ENCODE measurements around the gene GALNT7. TPM values are rescaled to one million over a fixed set of nuclear protein-coding genes. Genes with fewer than 3 reads are reported as not detected.

Gene GALNT7
- total and polyA plus RNA-seq, 9 donors: 9.0 to 23.7 (median 17.6) TPM

- intact Hi-C loops (cut with DNase I): loop anchor here in 1 of 4 donors (10.0 kb wide), 1 partner anchor 135 kb away; no protein-coding TSS in a partner anchor
Observed at GRCh38 chr4:173159791-173160190, 8.8 kb upstream of the GALNT7 start.

GRCh38 chr4:173160871-173161270 is 7.7 kb upstream of the GALNT7 start:
- TF ChIP-seq CTCF (IDR thresholded peaks at IDR 0.05) (no peak), POLR2A (IDR thresholded peaks at IDR 0.05) (no peak), EP300 (IDR thresholded peaks at IDR 0.05) (no peak)
- Histone ChIP-seq H3K27me3 (no peaks in the 10 kb centered on the region), H3K4me3 (no peak overlapping the region), H3K9me3 (no peaks in the 10 kb centered on the region), H3K27ac (no peak overlapping the region), H3K4me1 (ENCODE audit: insufficient read depth) (no peaks in the 10 kb centered on the region), H3K36me3 (no peaks in the 10 kb centered on the region)
- no peak for DNase-seq
- intact Hi-C loops (cut with DNase I): loop anchor here in 1 of 4 donors (10.0 kb wide), 1 partner anchor 136 kb away; no protein-coding TSS in a partner anchor
- 93 to 97% (median 94%) methylated on average over 2 of the region's 2 CpGs for WGBS, 3 donors

More at GRCh38 chr4:173159791-173160190, 8.8 kb upstream of the GALNT7 start:
- Histone ChIP-seq H3K4me3 (no peak overlapping the region), H3K9me3 (no peaks in the 10 kb centered on the region), H3K27me3 (no peaks in the 10 kb centered on the region), H3K4me1 (ENCODE audit: insufficient read depth) (no peaks in the 10 kb centered on the region), H3K27ac (no peak overlapping the region), H3K36me3 (no peaks in the 10 kb centered on the region)
- no peak for TF ChIP-seq EP300 (IDR thresholded peaks at IDR 0.05)
- no peak for TF ChIP-seq CTCF (IDR thresholded peaks at IDR 0.05)
- TF ChIP-seq POLR2A (IDR thresholded peaks at IDR 0.05): no peak
- DNase-seq: no peak

- no peaks in the 10 kb centered on the region for H3K27me3 ChIP-seq
- no peaks in the 10 kb centered on the region for H3K36me3 ChIP-seq
- DNase-seq: no peak
- no peaks in the 10 kb centered on the region for H3K4me1 ChIP-seq (ENCODE audit: insufficient read depth)
- H3K27ac ChIP-seq: no peak overlapping the region
- H3K9me3 ChIP-seq: no peaks in the 10 kb centered on the region
- intact Hi-C loops (cut with DNase I): loop anchor here in 1 of 4 donors (10.0 kb wide), 1 partner anchor 137 kb away; no protein-coding TSS in a partner anchor
- TF ChIP-seq CTCF (IDR thresholded peaks at IDR 0.05): no peak
- no peak for TF ChIP-seq EP300 (IDR thresholded peaks at IDR 0.05)
- no peak for TF ChIP-seq POLR2A (IDR thresholded peaks at IDR 0.05)
- no peak overlapping the region for H3K4me3 ChIP-seq
Observed at GRCh38 chr4:173161311-173161710, 7.3 kb upstream of the GALNT7 start.

GRCh38 chr4:173165706-173166105 is 2.9 kb upstream of the GALNT7 start:
- intact Hi-C loops (cut with DNase I): loop anchor here in 1 of 4 donors (10.0 kb wide), 1 partner anchor 141 kb away; no protein-coding TSS in a partner anchor
- Histone ChIP-seq H3K9me3 (no peaks in the 10 kb centered on the region), H3K27me3 (no peaks in the 10 kb centered on the region), H3K36me3 (no peaks in the 10 kb centered on the region), H3K4me3 (no peak overlapping the region), H3K27ac (no peak overlapping the region), H3K4me1 (ENCODE audit: insufficient read depth) (peaks cover 2% of the 10 kb centered on the region)
- TF ChIP-seq EP300 (IDR thresholded peaks at IDR 0.05) (no peak), CTCF (IDR thresholded peaks at IDR 0.05) (no peak), POLR2A (IDR thresholded peaks at IDR 0.05) (no peak)
- DNase-seq: no peak

Measured in ovary (tissue), 9 donors.